K562 (cell line): ENCODE results near the gene CRADD. TPM values are rescaled to one million over a fixed set of nuclear protein-coding genes. Genes with fewer than 3 reads are reported as not detected.

ENCODE experiments used
- ATAC-seq: fragments of 200-7000 bp; cut with Tn5 transposase; 3 replicates; pipeline ENCODE4 v1.9.1; 2020; ENCODE audit warnings: moderate library complexity
- BruUV-seq: library from RNA; stranded (reverse); fragments of 400-500 nt; replicated peaks from 2 replicates; lab custom pipeline; 2021; lab: Mats Ljungman, UMichigan
- CTCF ChIA-PET: fragments of 300-600 bp; formaldehyde crosslinking; extraction: SDS; loops from one replicate; lab custom pipeline; 2021; ENCODE audit warnings: low intra/inter-chr PET ratio; lab: Yijun Ruan, JAX
- POLR2A ChIA-PET: fragments of 300-600, 350-650 bp; sonication (Branson Sonifier 250); formaldehyde crosslinking; extraction: SDS; loops from one replicate; lab custom pipeline; 2021; ENCODE audit warnings: antibody characterized with exemption, inconsistent platforms; lab: Yijun Ruan, JAX
- DNase-seq, 4 experiments: peaks; one replicate each; pipeline versions ENCODE4 v3.0.0 to v3.0.0-alpha.2; 2011 to 2018; ENCODE audit warnings: low spot score in 3 of 4, mixed read lengths in 3 of 4; ENCODE audit errors: extremely low read depth in 1 of 4
- FAIRE-seq: peaks from 2 replicates; lab custom pipeline; 2011; peaks lifted over from hg19 to GRCh38; lab: Jason Lieb, UNC
- H2AFZ ChIP-seq: 2 replicates; pipeline ENCODE4 v1.6.0; 2011; ENCODE audit warnings: low read depth, low read length, control low read depth, inconsistent platforms
- H3K27ac ChIP-seq: fragments of 200-600 bp; 3 replicates; pipeline ENCODE4 v1.8.0; 2011; ENCODE audit warnings: low read depth, mild to moderate bottlenecking, control low read depth, inconsistent platforms, low read length, moderate library complexity, mixed read lengths; ENCODE audit errors: extremely low read depth
- H3K27me3 ChIP-seq, 2 experiments: fragments of 300-600 bp in 1 of 2; 2 replicates in 1 of 2; 3 replicates in 1 of 2; pipeline versions ENCODE4 v1.6.0 to v1.8.0; 2011; ENCODE audit warnings: inconsistent platforms in 2 of 2, low read length in 2 of 2, mild to moderate bottlenecking in 1 of 2, mixed read lengths in 1 of 2, moderate library complexity in 1 of 2; ENCODE audit not compliant: control insufficient read depth in 2 of 2, insufficient read depth in 2 of 2
- H3K36me3 ChIP-seq: fragments of 300-600 bp; 3 replicates; pipeline ENCODE4 v1.8.0; 2011; ENCODE audit warnings: mild to moderate bottlenecking, low read length, inconsistent platforms; ENCODE audit not compliant: control insufficient read depth, insufficient read depth
- H3K4me1 ChIP-seq, 2 experiments: fragments of 200-600 bp in 1 of 2; replicated peaks in 1 of 2; 2 replicates in 1 of 2; 3 replicates in 1 of 2; pipeline versions ENCODE4 v1.5.1 to v1.8.0; 2011; ENCODE audit warnings: inconsistent platforms in 2 of 2, low read length in 2 of 2, mild to moderate bottlenecking in 1 of 2, mixed read lengths in 1 of 2, moderate library complexity in 1 of 2; ENCODE audit not compliant: control insufficient read depth in 2 of 2, insufficient read depth in 2 of 2
- H3K4me2 ChIP-seq: 2 replicates; pipeline ENCODE4 v1.6.1; 2011; ENCODE audit warnings: low read length, control low read depth, inconsistent platforms, mixed read lengths; ENCODE audit not compliant: insufficient read depth
- H3K4me3 ChIP-seq: fragments of 200-600 bp; sonication (generic), shearing (Covaris generic); 2 replicates; pipeline ENCODE4 v1.5.1; 2016; ENCODE audit warnings: control low read depth, inconsistent platforms
- H3K79me2 ChIP-seq: fragments of 200-600 bp; 3 replicates; pipeline ENCODE4 v1.8.0; 2011; ENCODE audit warnings: low read length, inconsistent platforms; ENCODE audit not compliant: control insufficient read depth, insufficient read depth
- H3K9ac ChIP-seq, 2 experiments: 2 replicates each; pipeline versions ENCODE4 v1.6.0 to v1.6.1; 2011; ENCODE audit warnings: low read depth in 2 of 2, low read length in 2 of 2, control low read depth in 1 of 2, inconsistent platforms in 1 of 2, mild to moderate bottlenecking in 1 of 2, mixed read lengths in 1 of 2; ENCODE audit not compliant: insufficient read depth in 1 of 2
- H3K9me1 ChIP-seq: one replicate; pipeline ENCODE4 v1.6.0; 2011; ENCODE audit warnings: inconsistent platforms, mild to moderate bottlenecking, low read length, moderate library complexity; ENCODE audit not compliant: control insufficient read depth, insufficient read depth
- H3K9me3 ChIP-seq: replicated peaks from 2 replicates; pipeline ENCODE4 v1.5.1; 2011; ENCODE audit warnings: low read depth, low read length, inconsistent platforms; ENCODE audit not compliant: control insufficient read depth, insufficient read depth
- H4K20me1 ChIP-seq: replicated peaks from 2 replicates; pipeline ENCODE4 v1.6.1; 2011; ENCODE audit warnings: low read length, inconsistent platforms, mixed read lengths; ENCODE audit not compliant: control insufficient read depth, insufficient read depth
- ARID1B ChIP-seq: fragments of 450-650 bp; IDR thresholded peaks from 2 replicates; pipeline ENCODE4 v1.6.1; 2016; ENCODE audit warnings: antibody characterized with exemption, mild to moderate bottlenecking, inconsistent platforms
- ESRRB ChIP-seq: fragments of 250-450 bp; sonication (Bioruptor Pico); IDR thresholded peaks from 2 replicates; pipeline ENCODE4 v1.5.0; 2020; ENCODE audit warnings: mild to moderate bottlenecking, moderate library complexity, borderline replicate concordance
- EWSR1 ChIP-seq: fragments of 450-650 bp; IDR thresholded peaks from 2 replicates; pipeline ENCODE4 v1.6.1; 2018; ENCODE audit warnings: borderline replicate concordance, mild to moderate bottlenecking, low read depth, moderate library complexity; ENCODE audit not compliant: partially characterized antibody
- GTF2F1 ChIP-seq: IDR thresholded peaks from 2 replicates; pipeline ENCODE4 v1.6.1; 2011; ENCODE audit warnings: low read depth, low read length, improper control_type of control experiment
- HBP1 ChIP-seq: fragments of 450-650 bp; formaldehyde crosslinking; IDR thresholded peaks from 2 replicates; pipeline ENCODE4 v1.4.0; 2022; ENCODE audit warnings: missing genetic modification characterization
- KDM4B ChIP-seq, 2 experiments: fragments of 450-650 bp in 1 of 2; sonication (generic) in 1 of 2; IDR thresholded peaks; 2 replicates each; pipeline ENCODE4 v1.6.1; 2016 to 2017; ENCODE audit warnings: borderline replicate concordance in 2 of 2, antibody characterized with exemption in 1 of 2, low read depth in 1 of 2, mild to moderate bottlenecking in 1 of 2
- MAFG ChIP-seq: fragments of 450-650 bp; conservative IDR thresholded peaks from 2 replicates; pipeline ENCODE4 v1.6.1; 2016; ENCODE audit warnings: missing genetic modification characterization, missing compliant biosample characterization
- NELFE ChIP-seq: IDR thresholded peaks from 2 replicates; pipeline ENCODE4 v1.6.1; 2011; ENCODE audit warnings: mild to moderate bottlenecking; ENCODE audit not compliant: insufficient read depth, insufficient read length
- PKNOX1 ChIP-seq: fragments of 450-650 bp; IDR thresholded peaks from 2 replicates; pipeline ENCODE4 v1.6.1; 2016
- VEZF1 ChIP-seq: fragments of 200-800 bp; sonication (Bioruptor generic); IDR thresholded peaks from 2 replicates; pipeline ENCODE4 v1.6.1; 2017; ENCODE audit warnings: missing genetic modification characterization, missing compliant biosample characterization
- YBX1 ChIP-seq: fragments of 450-650 bp; IDR thresholded peaks from 2 replicates; pipeline ENCODE4 v1.7.1; 2016; ENCODE audit warnings: mild to moderate bottlenecking
- ZNF146 ChIP-seq: IDR thresholded peaks from one replicate; pipeline ENCODE4 v1.6.1; 2018; ENCODE audit warnings: missing compliant biosample characterization; ENCODE audit not compliant: unreplicated experiment
- WGBS: fragments of 100-300 bp; shearing (Covaris generic); methylation state at CpG from one replicate; pipeline ENCODE4 v1.1.6; 2016; ENCODE audit warnings: low coverage, mixed read lengths; ENCODE audit not compliant: insufficient coverage; ENCODE audit errors: missing lambda C conversion rate; 5-methylcytosine and 5-hydroxymethylcytosine counted together
- in situ Hi-C: fragments of 300-500 bp; cut with MboI; formaldehyde crosslinking; loops from 4 replicates; pipeline ENCODE4 v1.15.0; 2018; ENCODE audit warnings: inconsistent platforms, mixed read lengths
- intact Hi-C: fragments of 100-400 bp; cut with micrococcal nuclease; formaldehyde crosslinking; loops from 2 replicates; pipeline ENCODE4 v1.14.2; 2022
- polyA plus RNA-seq, 8 experiments: library from polyadenylated mRNA; depleted of rRNA in 4 of 8; stranded (reverse) in 5 of 8; unstranded in 3 of 8; fragments of >200 nt; fragmentation: Nextera tagmentation in 2 of 8; fragmentation: Illumina TruSeq in 1 of 8; extraction: Ambion mirVana in 2 of 8; extraction: Trizol in 1 of 8; gene quantifications; 2 replicates each; pipeline versions ENCODE4 v1.2.1 to v1.2.3, GENCODE V29; 2011 to 2014; ENCODE audit warnings: inconsistent platforms in 1 of 8, missing spikeins in 1 of 8
- total RNA-seq, 7 experiments: library from RNA; depleted of rRNA in 6 of 7; stranded (reverse); fragments of >200 nt in 6 of 7; fragmentation: Illumina TruSeq in 2 of 7; extraction: Trizol in 2 of 7; gene quantifications; 2 replicates each; pipeline versions ENCODE4 v1.2.1 to v1.2.3, GENCODE V29; 2011 to 2021; ENCODE audit warnings: low replicate concordance in 1 of 7

CRADD gene
- total and polyA plus RNA-seq, 9 of the 15 experiments (the other 6 are each of a cell fraction or from before 2014, with no cell fraction given) = 20.5 to 41.1 (median 25.9) TPM

- ChIA-PET POLR2A (interaction anchor here (0.9 to 1.2 kb wide), 6 partner anchors 11 to 144 kb away, joined by 3 to 6 read pairs (median 3); no protein-coding TSS in a partner anchor), CTCF (no interaction called here)
- peak; percentile 41 for TF ChIP-seq PKNOX1
- no peak for TF ChIP-seq KDM4B (IDR thresholded peaks at IDR 0.05; ENCODE audit: borderline replicate concordance in 2 of 2, low read depth in 1 of 2)
- no peak for TF ChIP-seq NELFE
- H4K20me1 ChIP-seq = no peaks in the 10 kb centered on the region
- H3K27ac ChIP-seq = peak overlapping the region; percentile 54; the same call in 1 of the 3 replicates
- H3K9me3 ChIP-seq = no peaks in the 10 kb centered on the region
- peaks cover 30% of the 10 kb centered on the region for H3K79me2 ChIP-seq
- in situ Hi-C loops = no loop called here
- no peak for DNase-seq
- ATAC-seq = 0 out of 3 replicates have a peak, but pooled peaks have one; percentile 19
- H3K4me3 ChIP-seq = no peak overlapping the region
- H2AFZ ChIP-seq = no peak overlapping the region
- no peaks in the 10 kb centered on the region for H3K27me3 ChIP-seq
- H3K36me3 ChIP-seq = no peaks in the 10 kb centered on the region
- H3K4me1 ChIP-seq = peaks cover 3 to 18% of the 10 kb centered on the region in 2 experiments; a peak in 3 of 5 replicates
- no TSS peak for BruUV-seq
- no peaks in the 10 kb centered on the region for H3K9me1 ChIP-seq
- intact Hi-C loops = no loop called here
- 0 out of 4 replicates have a peak overlapping the region, but pooled peaks of 1 of the 2 experiments have one; percentile 28 for H3K9ac ChIP-seq
- 30% methylated on average over 4 of the region's 4 CpGs for WGBS
- no peak overlapping the region for H3K4me2 ChIP-seq
- FAIRE-seq = peak; percentile 23
Observed at GRCh38 chr12:93713800-93714199, 36.6 kb downstream of the CRADD start.

- intact Hi-C loops = no loop called here
- no peak for ATAC-seq
- TF ChIP-seq EWSR1 = no peak
- TF ChIP-seq YBX1 = no peak
- TF ChIP-seq ESRRB (CRISPR knock-in tag) = no peak
- no peak for TF ChIP-seq HBP1
- no peak for TF ChIP-seq VEZF1 (CRISPR knock-in tag)
- no peak for TF ChIP-seq MAFG (tag)
- TF ChIP-seq GTF2F1 = no peak
- no peak for TF ChIP-seq ARID1B
- TF ChIP-seq ZNF146 (CRISPR knock-in tag) = no peak
Observed at GRCh38 chr12:93714382-93714781, 37.2 kb downstream of the CRADD start.

More at GRCh38 chr12:93714382-93714781, 37.2 kb downstream of the CRADD start:
- Histone ChIP-seq H2AFZ (no peak overlapping the region), H3K4me2 (no peak overlapping the region), H3K79me2 (peaks cover 30% of the 10 kb centered on the region), H3K27ac (no peak overlapping the region), H3K9me1 (no peaks in the 10 kb centered on the region), H4K20me1 (no peaks in the 10 kb centered on the region), H3K9ac (no peak overlapping the region; a peak in 1 of 4 replicates), H3K4me3 (no peak overlapping the region), H3K4me1 (peaks cover 3 to 18% of the 10 kb centered on the region in 2 experiments; a peak in 3 of 5 replicates), H3K36me3 (no peaks in the 10 kb centered on the region), H3K27me3 (no peaks in the 10 kb centered on the region), H3K9me3 (no peaks in the 10 kb centered on the region)
- 55% methylated on average over 5 of the region's 5 CpGs for WGBS
- ChIA-PET POLR2A (interaction anchor here (0.7 to 1.2 kb wide), 6 partner anchors 11 to 151 kb away, joined by 3 to 6 read pairs (median 4); no protein-coding TSS in a partner anchor), CTCF (no interaction called here)
- FAIRE-seq = no peak
- in situ Hi-C loops = no loop called here
- no peak for DNase-seq
- no TSS peak for BruUV-seq
